Stimulated activated CD4-positive, alpha-beta T cell treated with anti-CD3 and anti-CD28 coated beads, TNF-alpha, amount 100 ng/mL, for 24 hours (primary cell): Measurements from ENCODE around the gene GTPBP3.
"Not testable (repeated sequence)": the region's sequence is repeated elsewhere in the genome, so short reads cannot be mapped to it uniquely, and the experiment has no call there.

Experiments used
- DNase-seq, 3 experiments: peaks; one replicate each; pipeline ENCODE4 v3.0.0-alpha.2; 2020; ENCODE audit warnings: low read depth in 3 of 3

The GTPBP3 gene, protein sequence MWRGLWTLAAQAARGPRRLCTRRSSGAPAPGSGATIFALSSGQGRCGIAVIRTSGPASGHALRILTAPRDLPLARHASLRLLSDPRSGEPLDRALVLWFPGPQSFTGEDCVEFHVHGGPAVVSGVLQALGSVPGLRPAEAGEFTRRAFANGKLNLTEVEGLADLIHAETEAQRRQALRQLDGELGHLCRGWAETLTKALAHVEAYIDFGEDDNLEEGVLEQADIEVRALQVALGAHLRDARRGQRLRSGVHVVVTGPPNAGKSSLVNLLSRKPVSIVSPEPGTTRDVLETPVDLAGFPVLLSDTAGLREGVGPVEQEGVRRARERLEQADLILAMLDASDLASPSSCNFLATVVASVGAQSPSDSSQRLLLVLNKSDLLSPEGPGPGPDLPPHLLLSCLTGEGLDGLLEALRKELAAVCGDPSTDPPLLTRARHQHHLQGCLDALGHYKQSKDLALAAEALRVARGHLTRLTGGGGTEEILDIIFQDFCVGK

GRCh38 chr19:17336872-17337674 lies at the start of gene GTPBP3:
GTPBP3 (plus strand) TSS chr19:17337553; CDS start chr19:17337612, 59 bp downstream.
- peak; percentile 87 to 98 (median 93) for DNase-seq

DNA sequence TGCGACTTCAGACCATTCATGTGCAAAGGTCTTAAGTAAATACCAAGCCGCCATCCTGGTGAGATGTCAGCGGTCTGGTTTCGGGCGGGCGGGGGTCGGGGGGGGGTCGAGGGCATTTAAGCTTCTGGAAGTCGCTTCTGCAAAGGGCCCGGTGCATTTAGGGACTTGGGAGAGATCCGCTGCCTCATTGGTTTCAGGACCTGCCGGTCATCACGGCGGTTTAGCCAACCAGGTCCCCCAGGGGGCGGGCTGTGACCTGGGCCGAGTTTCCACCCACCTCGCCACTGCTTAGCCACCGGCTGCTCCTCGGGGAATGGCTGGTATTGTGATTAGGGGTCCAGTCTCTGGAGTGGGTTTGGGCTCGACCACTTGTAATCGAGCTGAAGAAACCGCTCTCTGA lies 47.9 kb upstream of the GTPBP3 start:
- DNase-seq = peak in 1 of 3 experiments; percentile 68

DNA sequence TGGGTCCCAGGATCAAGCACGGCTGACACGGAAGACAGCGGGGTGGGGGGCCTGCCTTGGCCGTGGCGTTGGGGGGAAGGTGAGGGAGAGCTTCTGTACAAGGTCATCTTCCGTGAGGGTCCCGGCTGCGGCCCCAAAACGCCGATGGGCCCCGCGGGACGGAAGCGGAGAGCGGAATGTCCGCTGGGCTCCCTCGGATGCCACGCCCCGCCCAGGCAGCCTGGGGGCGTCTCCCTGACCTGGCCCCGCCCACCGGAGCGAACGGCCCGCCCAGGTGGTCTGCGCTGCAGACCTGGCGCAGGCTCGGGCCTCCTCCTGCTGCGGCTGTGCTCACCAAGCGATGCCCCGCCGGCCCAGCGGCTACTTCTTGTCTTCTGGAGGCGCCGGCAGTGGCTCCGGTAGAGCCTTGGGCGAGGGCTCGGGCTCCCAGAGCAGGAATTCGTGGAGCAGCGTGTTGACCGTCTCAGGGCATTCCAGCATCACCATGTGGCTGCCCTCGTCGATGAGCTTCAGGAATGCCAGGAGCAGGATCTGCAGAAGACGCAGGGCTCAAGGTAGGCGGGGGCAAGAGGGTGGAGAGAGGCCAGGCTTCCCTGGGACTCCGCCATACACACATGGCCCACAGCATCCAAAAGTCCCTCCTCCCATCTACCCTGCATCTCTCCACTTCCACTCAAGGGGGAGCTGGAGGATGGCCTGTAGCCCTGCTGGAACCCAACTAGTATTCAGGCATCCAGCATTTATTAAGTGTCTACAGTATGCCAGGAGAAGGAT lies 44.9 kb upstream of the GTPBP3 start:
- DNase-seq = peak; percentile 61 to 81 (median 62)

GRCh38 chr19:17293605-17294004 lies 43.7 kb upstream of the GTPBP3 start:
- no peak for DNase-seq

DNA sequence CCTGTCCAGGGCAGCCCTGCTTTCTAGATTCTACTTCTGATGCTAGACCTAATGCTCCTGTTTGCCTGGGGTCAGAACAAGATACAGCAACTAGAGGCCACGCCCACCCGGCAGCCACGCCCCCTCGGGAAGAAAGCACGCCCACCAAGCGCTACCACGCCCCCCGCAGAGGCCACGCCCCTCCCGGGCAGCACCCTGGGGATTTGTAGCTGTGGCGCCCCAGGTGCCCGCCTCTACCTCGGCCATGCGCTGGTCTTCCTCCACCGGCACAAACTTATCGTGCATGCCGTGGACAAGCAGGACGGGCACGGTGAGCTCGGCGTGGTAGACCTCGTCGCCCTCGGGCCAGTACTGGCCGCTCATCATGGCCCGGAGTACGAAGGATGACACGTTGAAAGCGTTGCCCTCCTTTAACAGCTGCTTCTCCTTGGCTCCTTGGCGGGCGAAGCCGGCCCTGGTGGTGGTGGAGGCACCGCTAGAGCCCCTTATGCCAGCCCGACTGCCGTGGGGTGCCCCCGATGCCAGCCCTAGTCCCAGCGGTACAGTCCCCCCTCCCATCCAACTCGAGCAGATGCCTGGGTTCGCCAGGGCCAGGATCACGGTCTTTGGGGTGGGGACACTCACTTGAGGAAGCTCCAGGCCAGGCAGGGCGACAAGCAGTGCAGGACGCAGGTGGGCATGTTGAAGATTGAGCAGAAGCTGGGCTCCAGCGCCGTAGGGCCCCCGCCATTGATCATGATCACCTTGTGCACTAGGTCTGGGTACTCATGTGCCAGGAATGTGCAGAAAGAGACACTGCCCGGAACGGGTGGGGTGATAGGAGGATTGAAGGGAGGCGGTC lies 43.1 kb upstream of the GTPBP3 start:
- DNase-seq = peak in 1 of 3 experiments; percentile 55

DNA sequence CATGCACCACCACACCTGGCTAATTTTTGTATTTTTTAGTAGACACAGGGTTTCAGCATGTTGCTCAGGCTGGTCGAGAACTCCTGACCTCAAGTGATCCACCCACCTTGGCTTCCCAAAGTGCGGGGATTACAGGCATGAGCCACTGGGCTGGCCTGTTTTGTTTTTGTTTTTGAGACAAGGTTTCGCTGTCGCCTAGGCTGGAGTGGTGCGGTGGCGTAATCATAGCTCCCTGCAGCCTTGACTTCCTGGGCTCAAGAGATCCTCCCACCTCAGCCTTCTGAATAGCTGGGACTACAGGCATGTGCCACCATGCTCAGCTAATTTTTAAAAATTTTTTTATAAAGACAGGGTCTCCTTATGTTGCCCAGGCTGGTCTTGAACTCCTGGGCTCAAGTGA lies 41.8 kb upstream of the GTPBP3 start:
- DNase-seq = not testable (repeated sequence)

DNA sequence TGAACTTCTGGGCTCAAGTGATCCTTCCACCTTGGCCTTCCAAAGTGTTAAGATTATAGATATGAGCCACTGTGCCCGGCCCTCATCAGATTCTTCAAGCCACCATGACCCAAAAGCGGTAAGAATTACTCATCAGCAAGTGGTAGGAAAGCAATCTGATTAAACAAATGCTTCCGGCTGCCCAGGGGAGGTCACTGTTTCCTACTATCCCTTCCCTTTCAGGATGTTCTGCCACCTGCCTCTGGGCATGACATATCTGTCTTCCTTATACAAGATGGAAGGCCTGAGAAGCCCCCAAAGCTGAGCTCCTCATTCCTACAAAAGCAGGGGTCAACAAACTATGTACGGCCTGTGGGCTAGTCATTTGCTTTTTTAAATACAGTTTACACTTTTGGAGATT lies 41.1 kb upstream of the GTPBP3 start:
- DNase-seq = no peak

- no peak for DNase-seq
Measured at GRCh38 chr19:17296976-17297375, 40.4 kb upstream of the GTPBP3 start.

DNA sequence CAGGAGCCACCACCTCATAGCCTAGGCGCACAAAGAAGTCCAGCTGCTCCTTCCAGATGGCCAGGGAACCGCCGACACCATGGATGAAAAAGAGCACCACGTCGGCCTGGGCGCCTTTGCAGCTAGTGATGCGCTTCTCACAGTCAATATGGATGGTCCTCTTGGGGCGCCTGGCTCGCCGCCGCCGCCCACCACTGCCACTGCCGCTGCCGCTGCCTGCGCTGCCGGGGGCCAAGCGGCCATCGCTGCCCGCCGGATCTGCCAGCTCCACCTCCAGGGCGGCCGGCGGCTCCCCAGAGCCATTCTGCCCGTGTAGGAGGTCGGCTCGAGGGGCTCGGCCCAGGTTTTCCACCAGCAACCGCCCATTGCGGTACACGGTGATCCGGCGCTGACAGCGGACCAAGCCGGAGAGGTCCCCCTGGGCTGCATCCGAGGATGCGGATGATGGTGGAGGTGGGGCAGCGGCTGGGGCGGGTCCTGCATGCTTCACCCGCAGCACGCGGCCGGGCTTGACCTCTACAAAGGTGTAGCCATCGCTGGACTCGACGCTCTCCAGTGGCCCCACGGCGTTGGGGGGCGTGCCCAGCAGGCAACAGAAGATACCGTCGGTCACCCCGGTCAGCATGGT lies 36.2 kb upstream of the GTPBP3 start:
- DNase-seq = no peak

DNA sequence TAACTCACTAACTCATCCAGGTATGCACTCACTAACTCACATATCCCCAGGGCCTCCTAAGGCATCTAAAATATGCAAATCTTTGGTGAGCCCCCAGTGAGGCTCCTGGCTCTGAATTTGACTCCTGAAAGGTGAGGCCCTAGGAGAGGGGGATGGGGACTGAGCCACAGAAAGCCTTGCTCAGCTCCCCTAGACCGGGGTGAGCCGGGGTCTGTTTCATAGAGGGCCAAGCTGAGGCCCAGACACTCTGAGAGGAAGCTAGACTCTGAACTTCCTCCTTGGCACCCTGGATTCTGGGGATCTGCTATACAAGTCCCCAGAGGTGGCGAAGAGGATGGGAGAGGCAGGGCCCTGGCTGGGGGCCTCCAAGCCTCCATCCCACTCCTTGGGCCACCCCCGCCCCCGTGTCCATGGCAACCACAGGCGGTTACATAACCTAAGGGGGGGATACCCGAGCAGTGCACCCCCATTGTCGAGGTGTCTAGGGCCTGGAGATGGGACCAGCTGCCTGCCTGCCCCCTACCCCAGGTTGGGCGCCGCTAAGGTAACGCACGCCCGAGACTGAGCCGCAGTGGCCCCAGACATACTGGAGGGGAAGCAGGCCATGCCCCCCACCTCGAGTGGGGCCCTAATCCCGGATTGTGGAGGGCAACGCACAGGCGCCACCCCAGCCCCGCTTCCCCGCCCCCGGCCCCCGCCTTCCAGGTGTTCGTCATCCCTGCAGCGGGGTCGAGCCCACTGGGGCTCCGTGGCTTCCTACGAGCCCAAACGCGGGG lies 34.8 kb upstream of the GTPBP3 start:
- DNase-seq = no peak

- DNase-seq = peak; percentile 79 to 94 (median 86)
Measured at GRCh38 chr19:17303167-17303939, 34.0 kb upstream of the GTPBP3 start, which contains the start of gene ABHD8. ABHD8 (minus strand) TSS chr19:17303425; CDS start chr19:17301616, 1,809 bp downstream.

DNA sequence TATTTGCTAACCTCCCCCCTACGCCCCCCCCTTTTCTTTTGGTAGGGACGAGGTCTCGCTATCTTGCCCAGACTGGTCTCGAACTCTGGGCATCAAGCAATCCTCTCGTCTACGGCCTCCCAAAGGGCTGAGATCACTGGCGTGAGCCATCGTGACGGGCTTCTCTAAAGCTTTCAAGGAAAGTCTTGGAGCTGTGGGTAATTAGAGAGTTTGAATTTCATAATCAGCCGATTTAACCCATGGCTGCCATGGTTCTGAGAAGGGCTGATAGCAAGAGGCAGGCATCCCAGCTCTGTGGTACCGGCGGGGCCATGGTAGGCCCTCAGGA lies 33.4 kb upstream of the GTPBP3 start:
- DNase-seq = no peak

- DNase-seq = no peak
Measured at GRCh38 chr19:17304386-17305215, 32.8 kb upstream of the GTPBP3 start.

DNA sequence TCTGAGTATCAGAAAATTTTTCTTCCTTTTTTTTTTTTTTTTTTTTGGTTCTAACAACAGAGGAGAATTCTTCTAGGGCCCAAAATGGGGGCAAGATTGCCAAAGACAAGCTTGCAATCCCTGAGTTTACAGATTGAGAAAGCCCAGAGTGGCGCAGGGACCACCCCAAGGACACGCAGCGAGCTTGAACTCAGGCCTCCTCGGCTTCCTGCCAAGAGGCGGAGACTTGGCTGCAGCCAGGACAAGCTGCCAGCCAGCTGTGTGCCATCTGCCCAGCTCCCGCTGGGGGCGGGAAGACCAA lies 32.2 kb upstream of the GTPBP3 start:
- DNase-seq = no peak

GRCh38 chr19:17305517-17306284 lies 31.7 kb upstream of the GTPBP3 start, which contains the start of gene MRPL34:
MRPL34 (plus strand) TSS chr19:17305872; CDS start chr19:17305893, 21 bp downstream.
- peak; percentile 84 to 97 (median 91) for DNase-seq

- no peak for DNase-seq
Measured at GRCh38 chr19:17306285-17306714, 31.1 kb upstream of the GTPBP3 start.

DNA sequence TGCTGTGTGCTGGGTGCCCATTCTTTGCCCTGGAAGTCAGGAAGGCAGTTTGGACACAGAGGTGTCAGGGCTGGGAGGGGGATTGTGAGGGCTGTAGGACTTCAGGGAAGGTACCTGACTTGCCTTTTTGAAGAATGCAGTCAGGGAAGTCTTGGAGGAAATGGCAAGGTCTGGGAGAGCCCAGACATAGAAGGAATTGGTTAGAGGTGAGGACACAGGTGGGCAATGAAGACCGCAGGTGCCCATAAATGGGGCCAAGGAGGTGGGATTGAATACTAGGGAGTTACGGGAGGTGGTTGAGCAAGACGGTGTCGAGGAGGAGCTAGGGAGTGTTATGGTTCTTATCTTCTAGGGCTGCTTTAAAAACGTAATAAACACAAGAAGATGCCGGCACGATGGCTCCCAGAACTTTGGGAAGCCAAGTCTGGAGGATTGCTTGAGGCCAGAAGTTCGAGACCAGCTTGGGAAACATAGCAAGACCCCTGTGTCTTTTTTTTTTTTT lies 29.4 kb upstream of the GTPBP3 start:
- no peak for DNase-seq
